Lower leg skin (tissue), 3 donors: ENCODE results near the gene OR1N2.

Experiments used
- POLR2A ChIP-seq, 2 donors: fragments of 450-650 bp; IDR thresholded peaks; one replicate each; pipeline ENCODE4 v1.6.1; 2016 to 2017; ENCODE audit warnings: antibody characterized with exemption in 2 of 2, mild to moderate bottlenecking in 1 of 2, moderate library complexity in 1 of 2
- TF ChIP-seq, protein P1 (sequence below), 3 donors: fragments of 450-650 bp; IDR thresholded peaks; one replicate each; pipeline ENCODE4 v1.5.1; 2016; ENCODE audit warnings: antibody characterized with exemption in 3 of 3, mild to moderate bottlenecking in 3 of 3, moderate library complexity in 2 of 3

DNA sequence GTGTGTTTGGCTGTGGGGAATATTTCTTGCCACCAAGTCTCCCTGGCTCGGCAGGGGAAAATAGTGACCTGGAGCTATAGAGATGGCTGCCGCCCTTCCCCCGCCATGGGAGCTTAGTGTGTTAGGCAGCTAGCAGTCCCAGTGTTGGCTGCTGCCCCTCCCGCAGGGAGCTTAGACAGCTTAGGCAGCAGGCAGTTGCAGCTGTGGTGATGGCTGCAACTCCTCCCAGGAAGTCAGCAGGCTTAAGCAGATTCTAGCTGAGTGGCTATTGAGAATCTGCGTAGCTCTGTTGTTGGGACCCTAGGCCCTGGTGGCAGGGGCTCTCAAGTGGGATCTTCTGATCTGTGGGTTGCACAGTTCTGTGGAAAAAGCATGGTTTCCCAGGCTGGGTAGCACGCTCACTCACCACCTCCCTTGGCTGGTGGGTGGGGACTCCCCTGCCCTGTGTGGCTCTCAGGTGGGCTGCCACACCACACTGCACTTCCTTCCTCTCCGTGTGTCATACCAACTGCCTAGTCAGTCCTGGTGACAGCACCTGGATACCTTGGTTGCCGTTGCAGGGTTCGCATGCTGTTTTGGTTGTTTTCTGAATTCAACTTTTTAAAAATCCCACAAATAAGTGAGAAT is 9.3 kb downstream of the OR1N2 start:
- no peak for TF ChIP-seq POLR2A (IDR thresholded peaks at IDR 0.05)
- TF ChIP-seq, protein P1, sequence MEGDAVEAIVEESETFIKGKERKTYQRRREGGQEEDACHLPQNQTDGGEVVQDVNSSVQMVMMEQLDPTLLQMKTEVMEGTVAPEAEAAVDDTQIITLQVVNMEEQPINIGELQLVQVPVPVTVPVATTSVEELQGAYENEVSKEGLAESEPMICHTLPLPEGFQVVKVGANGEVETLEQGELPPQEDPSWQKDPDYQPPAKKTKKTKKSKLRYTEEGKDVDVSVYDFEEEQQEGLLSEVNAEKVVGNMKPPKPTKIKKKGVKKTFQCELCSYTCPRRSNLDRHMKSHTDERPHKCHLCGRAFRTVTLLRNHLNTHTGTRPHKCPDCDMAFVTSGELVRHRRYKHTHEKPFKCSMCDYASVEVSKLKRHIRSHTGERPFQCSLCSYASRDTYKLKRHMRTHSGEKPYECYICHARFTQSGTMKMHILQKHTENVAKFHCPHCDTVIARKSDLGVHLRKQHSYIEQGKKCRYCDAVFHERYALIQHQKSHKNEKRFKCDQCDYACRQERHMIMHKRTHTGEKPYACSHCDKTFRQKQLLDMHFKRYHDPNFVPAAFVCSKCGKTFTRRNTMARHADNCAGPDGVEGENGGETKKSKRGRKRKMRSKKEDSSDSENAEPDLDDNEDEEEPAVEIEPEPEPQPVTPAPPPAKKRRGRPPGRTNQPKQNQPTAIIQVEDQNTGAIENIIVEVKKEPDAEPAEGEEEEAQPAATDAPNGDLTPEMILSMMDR (IDR thresholded peaks at IDR 0.05): no peak
